Sigmoid colon (tissue), 4 donors: Measurements from ENCODE around the gene FZD10.

Experiments used
- CTCF ChIP-seq, 4 experiments: fragments of 450-650 bp in 3 of 4; fragments of 200-600 bp in 1 of 4; IDR thresholded peaks; one replicate each; pipeline ENCODE4 v1.5.1; 2016 to 2019; ENCODE audit warnings: antibody characterized with exemption in 4 of 4, mild to moderate bottlenecking in 3 of 4, moderate library complexity in 2 of 4
- POLR2A ChIP-seq, 2 donors: fragments of 450-650 bp; IDR thresholded peaks; one replicate each; pipeline ENCODE4 v1.6.1; 2016; ENCODE audit warnings: antibody characterized with exemption in 2 of 2, mild to moderate bottlenecking in 2 of 2, moderate library complexity in 2 of 2
- POLR2AphosphoS5 ChIP-seq, 4 donors: sonication (generic); formaldehyde crosslinking; IDR thresholded peaks; one replicate each; pipeline ENCODE4 v1.6.1; 2017; ENCODE audit warnings: antibody characterized with exemption in 4 of 4

GRCh38 chr12:130153803-130154202 is 8.5 kb upstream of the FZD10 start:
- TF ChIP-seq POLR2AphosphoS5 (IDR thresholded peaks at IDR 0.05) (no peak), CTCF (IDR thresholded peaks at IDR 0.05) (no peak), POLR2A (IDR thresholded peaks at IDR 0.05) (no peak)
